Right lobe of liver (tissue), 6 donors: ENCODE results near the gene FOLR1. TPM values are rescaled to one million over a fixed set of nuclear protein-coding genes. Genes with fewer than 3 reads are reported as not detected.

Experiments
- ATAC-seq, 4 donors: fragments of 200-7000 bp; cut with Tn5 transposase; one replicate each; pipeline ENCODE4 v1.9.1; 2020; ENCODE audit warnings: mild to moderate bottlenecking in 4 of 4, moderate library complexity in 4 of 4
- DNase-seq, 3 donors: peaks; one replicate each; pipeline ENCODE4 v3.0.0-alpha.2; 2020
- H3K27ac ChIP-seq, 3 donors: fragments of 200-600 bp; one replicate each; pipeline ENCODE4 v1.8.0; 2022
- H3K27me3 ChIP-seq, 2 donors: fragments of 200-600 bp; one replicate each; pipeline ENCODE4 v1.8.0; 2022
- H3K36me3 ChIP-seq, 4 donors: fragments of 200-600 bp; sonication (generic) in 1 of 4; one replicate each; pipeline versions ENCODE4 v1.5.1 to v1.8.0; 2017 to 2022; ENCODE audit warnings: control low read depth in 1 of 4
- H3K4me1 ChIP-seq, 4 donors: fragments of 200-600 bp; sonication (generic) in 1 of 4; one replicate each; pipeline versions ENCODE4 v1.5.1 to v1.8.0; 2017 to 2022; ENCODE audit warnings: control low read depth in 1 of 4
- H3K4me3 ChIP-seq, 3 donors: fragments of 200-600 bp; one replicate each; pipeline ENCODE4 v1.8.0; 2022
- H3K9me3 ChIP-seq, 4 donors: fragments of 200-600 bp; sonication (generic) in 1 of 4; one replicate each; pipeline versions ENCODE4 v1.5.1 to v1.8.0; 2017 to 2022; ENCODE audit warnings: control low read depth in 1 of 4
- POLR2A ChIP-seq: fragments of 450-650 bp; IDR thresholded peaks from one replicate; pipeline ENCODE4 v1.6.1; 2017; ENCODE audit warnings: antibody characterized with exemption, mild to moderate bottlenecking
- WGBS: methylation state at CpG from one replicate; pipeline ENCODE4 v1.1.6; 2018; ENCODE audit warnings: low coverage, low lambda C conversion rate; ENCODE audit not compliant: insufficient coverage; ENCODE audit errors: missing lambda C conversion rate; 5-methylcytosine and 5-hydroxymethylcytosine counted together
- intact Hi-C, 2 donors: fragments of 100-400 bp; cut with DNase I; formaldehyde crosslinking; loops; one replicate each; pipeline versions ENCODE4 v1.11.2 to v1.14.1; 2022
- total RNA-seq, 6 experiments: library from RNA; depleted of rRNA in 2 of 6; stranded (reverse); fragments of >200 nt in 2 of 6; fragmentation: NEBNext Ultra II Directional in 3 of 6; extraction: Animal tissue kit (Norgen Biotek cat#: 25700) in 3 of 6; gene quantifications; one replicate each; pipeline versions ENCODE4 v1.1.0 to v1.2.4, GENCODE V29; 2016 to 2023
- TF ChIP-seq, protein P1 (sequence below), 4 donors: fragments of 200-600 bp in 3 of 4; fragments of 450-650 bp in 1 of 4; IDR thresholded peaks; one replicate each; pipeline versions ENCODE4 v1.5.1 to v1.8.0; 2016 to 2022; ENCODE audit warnings: antibody characterized with exemption in 4 of 4, mild to moderate bottlenecking in 2 of 4
- donor health status: DM: no; HTN: yes; CAD: no.
- donor health status: DM: no; HTN: no; CAD: no.
- donor health status: DM: no; HTN: no; CAD: no.
- donor health status: DM: no; HTN: yes; CAD: no.
- donor health status: DM: no; HTN: yes; CAD: no.

The FOLR1 gene
- total RNA-seq, 6 experiments from 2014 or later = not detected

DNA sequence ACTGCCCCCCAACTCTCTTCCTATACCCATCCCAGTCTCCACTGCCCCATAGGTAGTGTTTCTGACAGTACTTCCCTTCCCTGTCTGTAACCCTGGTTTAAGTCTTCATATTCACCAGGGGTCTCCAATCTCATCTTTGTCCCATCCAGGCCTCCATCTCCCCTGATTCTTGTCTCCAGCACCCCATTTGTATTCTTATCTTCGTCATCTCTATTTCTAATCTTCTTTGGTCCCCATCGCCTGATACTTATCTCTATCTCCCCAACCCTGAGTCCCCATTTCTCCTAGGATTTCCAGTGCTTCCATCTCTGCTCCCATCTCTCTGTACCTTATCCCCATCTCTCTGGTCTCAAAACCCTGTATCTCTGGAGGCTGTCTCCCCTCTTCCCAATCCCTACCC, 50.2 kb downstream of the FOLR1 start:
- Histone ChIP-seq H3K4me3 (no peak overlapping the region), H3K36me3 (peaks cover 0 to 5% (median 1%) of the 10 kb centered on the region in 4 donors), H3K4me1 (peaks cover 0 to 13% (median 3%) of the 10 kb centered on the region in 4 donors), H3K9me3 (no peaks in the 10 kb centered on the region), H3K27ac (no peak overlapping the region), H3K27me3 (peaks cover 0 to 4% of the 10 kb centered on the region in 2 donors)
- no peak for TF ChIP-seq POLR2A
- TF ChIP-seq, protein P1, sequence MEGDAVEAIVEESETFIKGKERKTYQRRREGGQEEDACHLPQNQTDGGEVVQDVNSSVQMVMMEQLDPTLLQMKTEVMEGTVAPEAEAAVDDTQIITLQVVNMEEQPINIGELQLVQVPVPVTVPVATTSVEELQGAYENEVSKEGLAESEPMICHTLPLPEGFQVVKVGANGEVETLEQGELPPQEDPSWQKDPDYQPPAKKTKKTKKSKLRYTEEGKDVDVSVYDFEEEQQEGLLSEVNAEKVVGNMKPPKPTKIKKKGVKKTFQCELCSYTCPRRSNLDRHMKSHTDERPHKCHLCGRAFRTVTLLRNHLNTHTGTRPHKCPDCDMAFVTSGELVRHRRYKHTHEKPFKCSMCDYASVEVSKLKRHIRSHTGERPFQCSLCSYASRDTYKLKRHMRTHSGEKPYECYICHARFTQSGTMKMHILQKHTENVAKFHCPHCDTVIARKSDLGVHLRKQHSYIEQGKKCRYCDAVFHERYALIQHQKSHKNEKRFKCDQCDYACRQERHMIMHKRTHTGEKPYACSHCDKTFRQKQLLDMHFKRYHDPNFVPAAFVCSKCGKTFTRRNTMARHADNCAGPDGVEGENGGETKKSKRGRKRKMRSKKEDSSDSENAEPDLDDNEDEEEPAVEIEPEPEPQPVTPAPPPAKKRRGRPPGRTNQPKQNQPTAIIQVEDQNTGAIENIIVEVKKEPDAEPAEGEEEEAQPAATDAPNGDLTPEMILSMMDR (IDR thresholded peaks at IDR 0.05) = no peak
- no peak for ATAC-seq
- DNase-seq = no peak
- 85% methylated on average over 2 of the region's 2 CpGs for WGBS
- intact Hi-C loops = no loop called here

DNA sequence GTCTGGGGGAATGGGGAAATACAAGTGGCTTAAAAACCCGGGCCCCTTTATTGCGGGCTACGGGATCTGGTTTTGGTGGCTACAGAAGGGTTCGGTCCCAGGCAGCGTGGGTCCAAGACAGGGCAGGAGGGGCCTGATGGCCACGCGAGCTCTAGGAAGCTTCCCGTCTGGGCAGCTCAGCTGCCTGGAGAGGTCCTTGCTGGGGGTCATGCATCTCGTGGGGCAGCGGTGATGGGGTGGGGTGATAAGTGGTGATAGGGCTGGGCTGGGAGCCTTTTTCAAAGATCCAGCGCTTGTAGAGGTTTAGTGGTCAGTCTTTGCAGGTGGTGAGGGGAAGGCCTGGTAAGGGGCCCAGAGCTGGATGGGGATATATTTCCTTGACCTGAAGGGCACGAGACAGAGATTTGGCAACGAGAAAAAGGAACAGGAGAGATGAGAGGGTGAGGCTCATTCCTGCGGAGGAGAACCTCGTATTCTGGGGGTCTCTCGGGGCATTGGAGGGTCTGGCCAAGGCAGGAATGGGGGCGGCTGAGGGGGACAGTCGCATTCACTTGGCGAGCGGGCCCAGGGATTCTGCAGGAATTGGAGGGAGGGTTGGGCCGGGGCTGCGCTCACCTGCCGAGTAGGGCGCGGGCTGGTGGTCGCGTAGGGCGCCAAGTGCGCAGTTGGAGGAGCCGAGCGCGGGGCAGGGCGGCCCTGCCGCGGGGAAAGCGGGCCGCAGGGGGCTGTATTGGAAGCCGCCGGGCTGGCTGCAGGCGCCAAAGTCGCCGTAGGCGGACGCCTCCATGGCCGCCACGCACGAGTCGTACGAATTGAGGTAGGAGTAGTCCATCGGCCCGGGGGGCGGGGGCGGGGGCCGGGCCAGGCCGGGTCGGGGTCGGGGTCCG, 51.5 kb downstream of the FOLR1 start:
- no peak for TF ChIP-seq POLR2A
- TF ChIP-seq, protein P1 (IDR thresholded peaks at IDR 0.05) = no peak
- ATAC-seq = no peak
- Histone ChIP-seq H3K36me3 (no peaks in the 10 kb centered on the region), H3K27me3 (peaks cover 0 to 4% of the 10 kb centered on the region in 2 donors), H3K9me3 (no peaks in the 10 kb centered on the region), H3K4me1 (peaks cover 0 to 13% (median 3%) of the 10 kb centered on the region in 4 donors), H3K4me3 (no peak overlapping the region), H3K27ac (no peak overlapping the region)
- WGBS = 16% methylated on average over 8 of the region's 58 CpGs
- DNase-seq = peak in 1 of 3 donors; percentile 52
- intact Hi-C loops = no loop called here

DNA sequence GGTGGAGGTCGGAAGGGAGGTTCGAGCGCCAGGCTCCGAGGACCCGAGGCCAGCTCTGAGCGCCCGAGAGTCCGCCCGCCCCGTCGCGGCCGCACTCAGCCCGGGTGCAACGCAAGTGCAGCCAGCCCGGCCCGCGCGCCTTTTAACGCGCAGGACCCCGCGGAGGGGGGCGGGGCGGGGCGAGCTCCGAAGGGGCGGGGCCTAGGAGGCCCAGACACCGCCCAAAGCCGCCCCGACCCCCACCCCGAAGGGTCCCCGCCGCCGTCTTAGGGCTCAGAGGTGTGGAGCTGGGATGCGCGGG, 52.1 kb downstream of the FOLR1 start, which contains the start of gene PHOX2A:
Gene PHOX2A (minus strand): TSS at position 117 of the 301 bp plus-strand sequence. CDS start 172 bp downstream, outside the sequence.
- Histone ChIP-seq H3K9me3 (no peaks in the 10 kb centered on the region), H3K27ac (no peak within 1 kb of the TSS), H3K27me3 (peaks cover 0 to 4% of the 10 kb centered on the region in 2 donors), H3K4me1 (peaks cover 0 to 13% (median 3%) of the 10 kb centered on the region in 4 donors), H3K36me3 (no peaks in the 10 kb centered on the region), H3K4me3 (no peak within 1 kb of the TSS)
- TF ChIP-seq POLR2A = no peak
- TF ChIP-seq, protein P1 (IDR thresholded peaks at IDR 0.05) = no peak
- intact Hi-C loops = no loop called here
- 0% methylated on average over 1 of the region's 37 CpGs for WGBS
- ATAC-seq (no peak), DNase-seq (no peak)

DNA sequence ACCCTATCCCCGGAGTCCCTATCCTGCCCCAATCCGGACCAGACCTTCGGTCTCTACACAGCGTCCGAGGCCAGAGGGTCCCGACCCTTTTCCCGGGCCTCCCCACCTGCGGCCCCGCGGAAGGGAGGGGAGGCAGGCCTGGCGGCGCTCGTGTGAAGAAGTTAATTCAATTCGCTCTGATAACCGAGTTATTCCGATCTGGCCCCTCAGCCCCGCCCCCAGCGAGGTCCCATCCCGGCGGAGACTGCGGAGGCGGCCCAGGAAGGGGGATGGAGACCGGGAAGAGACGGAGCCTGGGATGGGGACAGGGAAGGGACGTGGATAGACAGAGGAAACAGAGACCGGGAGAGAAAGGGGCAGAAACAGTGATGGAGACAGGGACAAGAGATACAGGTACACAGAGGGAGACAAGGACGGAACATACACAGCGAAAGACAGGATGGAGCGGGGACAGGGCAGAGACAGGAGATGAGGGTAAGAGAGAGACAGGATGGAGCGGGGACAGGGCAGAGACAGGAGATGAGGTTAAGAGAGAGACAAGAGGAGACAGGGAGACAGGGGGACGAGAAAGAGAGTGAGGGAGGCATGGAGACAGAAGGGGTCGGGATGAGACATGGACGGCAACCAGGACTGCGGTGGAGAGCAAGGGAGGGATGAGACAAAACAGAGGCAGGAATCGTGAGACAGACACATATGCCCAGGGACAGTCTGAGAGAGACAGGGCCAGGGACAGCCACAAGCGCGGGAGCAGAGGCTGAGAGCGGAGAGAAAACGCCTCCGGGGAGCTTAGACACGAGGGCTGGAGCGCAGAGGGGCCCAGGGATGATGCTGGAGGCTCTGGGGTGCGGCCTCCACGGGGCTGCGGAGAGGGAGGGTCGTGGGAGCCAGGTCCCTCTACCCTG, 52.7 kb downstream of the FOLR1 start:
- no peak for DNase-seq
- H3K4me1 ChIP-seq = peaks cover 0 to 7% (median under 1%) of the 10 kb centered on the region in 4 donors
- intact Hi-C loops = no loop called here
- WGBS = 11% methylated on average over 26 of the region's 46 CpGs
- no peak overlapping the region for H3K4me3 ChIP-seq
- no peaks in the 10 kb centered on the region for H3K36me3 ChIP-seq
- peaks cover 0 to 4% of the 10 kb centered on the region in 2 donors for H3K27me3 ChIP-seq
- ATAC-seq = no peak
- no peak for TF ChIP-seq POLR2A
- TF ChIP-seq, protein P1 (IDR thresholded peaks at IDR 0.05) = no peak
- H3K27ac ChIP-seq = no peak overlapping the region
- H3K9me3 ChIP-seq = no peaks in the 10 kb centered on the region
